GM12878 (cell line): ENCODE data around the gene TFF1. TPM values are rescaled to one million over a fixed set of nuclear protein-coding genes. Genes with fewer than 3 reads are reported as not detected.

ENCODE experiments used
- ATAC-seq: fragments of 200-7000 bp; cut with Tn5 transposase; 3 replicates; pipeline ENCODE4 v1.9.1; 2020; ENCODE audit warnings: mild to moderate bottlenecking, moderate library complexity
- BruUV-seq: library from RNA; stranded (reverse); fragments of 400-500 nt; replicated peaks from 2 replicates; lab custom pipeline; 2021; lab: Mats Ljungman, UMichigan
- CTCF ChIA-PET: fragments of 300-600 bp; sonication (Branson Sonifier 250); formaldehyde crosslinking; extraction: SDS; loops from one replicate; lab custom pipeline; 2021; ENCODE audit warnings: inconsistent platforms; lab: Yijun Ruan, JAX
- POLR2A ChIA-PET: fragments of 350-600 bp; formaldehyde crosslinking; extraction: SDS; loops from one replicate; lab custom pipeline; 2021; ENCODE audit warnings: inconsistent platforms; lab: Charles Lee
- RAD21 ChIA-PET: fragments of 300-600 bp; sonication (Branson Sonifier 250); formaldehyde crosslinking; loops from one replicate; lab custom pipeline; 2023; ENCODE audit warnings: antibody characterized with exemption; ENCODE audit not compliant: unreplicated experiment; lab: Charles Lee
- SMC1A ChIA-PET: fragments of 300-600 bp; sonication (Branson Sonifier 250); formaldehyde crosslinking; loops from one replicate; lab custom pipeline; 2023; ENCODE audit not compliant: unreplicated experiment, uncharacterized antibody; lab: Charles Lee
- DNase-seq: peaks from one replicate; pipeline ENCODE4 v3.0.0-alpha.2; 2011; ENCODE audit warnings: low read depth, low spot score
- FAIRE-seq: peaks from 3 replicates; lab custom pipeline; 2011; peaks lifted over from hg19 to GRCh38; lab: Jason Lieb, UNC
- H2AFZ ChIP-seq: 2 replicates; pipeline ENCODE4 v1.6.0; 2011; ENCODE audit warnings: low read depth, low read length, control low read depth; ENCODE audit not compliant: control insufficient read depth
- H3K27ac ChIP-seq: 2 replicates; pipeline ENCODE4 v1.5.1; 2011; ENCODE audit warnings: control low read depth; ENCODE audit not compliant: control insufficient read depth, insufficient read depth
- H3K27me3 ChIP-seq, 2 experiments: replicated peaks in 1 of 2; 2 replicates each; pipeline versions ENCODE4 v1.6.0 to v1.6.1; 2011; ENCODE audit warnings: low read length in 1 of 2; ENCODE audit not compliant: control insufficient read depth in 2 of 2, insufficient read depth in 2 of 2
- H3K36me3 ChIP-seq, 2 experiments: 2 replicates each; pipeline ENCODE4 v1.5.1; 2011; ENCODE audit warnings: low read length in 1 of 2; ENCODE audit not compliant: control insufficient read depth in 2 of 2, insufficient read depth in 2 of 2
- H3K4me1 ChIP-seq: 2 replicates; pipeline ENCODE4 v1.6.1; 2011; ENCODE audit warnings: mild to moderate bottlenecking, low read length, moderate library complexity, mixed read lengths; ENCODE audit not compliant: control insufficient read depth, insufficient read depth
- H3K4me2 ChIP-seq: 2 replicates; pipeline ENCODE4 v1.6.0; 2011; ENCODE audit warnings: control low read depth; ENCODE audit not compliant: control insufficient read depth, insufficient read depth
- H3K4me3 ChIP-seq: fragments of 200-600 bp; sonication (generic); 2 replicates; pipeline ENCODE4 v1.5.1; 2016
- H3K79me2 ChIP-seq: 2 replicates; pipeline ENCODE4 v1.6.0; 2011; ENCODE audit warnings: low read length; ENCODE audit not compliant: control insufficient read depth, insufficient read depth
- H3K9ac ChIP-seq: 2 replicates; pipeline ENCODE4 v1.8.0; 2011; ENCODE audit warnings: low read length, control low read depth, mixed read lengths; ENCODE audit not compliant: control insufficient read depth, insufficient read depth
- H3K9me3 ChIP-seq: replicated peaks from 3 replicates; pipeline ENCODE4 v1.5.1; 2011; ENCODE audit warnings: mild to moderate bottlenecking, low read length; ENCODE audit not compliant: control insufficient read depth, insufficient read depth
- H4K20me1 ChIP-seq: 2 replicates; pipeline ENCODE4 v1.6.0; 2011; ENCODE audit not compliant: control insufficient read depth, insufficient read depth
- ATF7 ChIP-seq: fragments of 450-650 bp; IDR thresholded peaks from 2 replicates; pipeline ENCODE4 v1.6.1; 2016; ENCODE audit warnings: low read depth, mild to moderate bottlenecking
- CHD1 ChIP-seq: IDR thresholded peaks from 2 replicates; pipeline ENCODE4 v1.6.1; 2012; ENCODE audit warnings: low read depth, low read length, improper control_type of control experiment
- DPF2 ChIP-seq: fragments of 450-650 bp; IDR thresholded peaks from 2 replicates; pipeline ENCODE4 v1.6.1; 2017; ENCODE audit warnings: mild to moderate bottlenecking
- MLLT1 ChIP-seq: fragments of 450-650 bp; IDR thresholded peaks from 2 replicates; pipeline ENCODE4 v1.6.1; 2016; ENCODE audit warnings: mild to moderate bottlenecking
- RELA ChIP-seq: fragments of 450-650 bp; IDR thresholded peaks from 2 replicates; pipeline ENCODE4 v1.8.0; 2014; ENCODE audit warnings: borderline replicate concordance; ENCODE audit not compliant: partially characterized antibody
- RFX5 ChIP-seq: IDR thresholded peaks from 2 replicates; pipeline ENCODE4 v1.6.1; 2011; ENCODE audit warnings: low read depth, low read length, improper control_type of control experiment
- WGBS: methylation state at CpG from one replicate; pipeline ENCODE4 v1.1.6; 2016; ENCODE audit warnings: low lambda C conversion rate; ENCODE audit not compliant: insufficient replicate concordance, insufficient coverage; ENCODE audit errors: missing lambda C conversion rate; 5-methylcytosine and 5-hydroxymethylcytosine counted together
- in situ Hi-C: fragments of 300-500 bp; cut with MboI; formaldehyde crosslinking; loops from 9 replicates; pipeline ENCODE4 v1.14.3; 2018; ENCODE audit warnings: mixed read lengths
- intact Hi-C: fragments of 100-400 bp; cut with micrococcal nuclease; formaldehyde crosslinking; loops from one replicate; pipeline ENCODE4 v1.14.2; 2022; ENCODE audit not compliant: unreplicated experiment
- polyA plus RNA-seq, 11 experiments: library from polyadenylated mRNA; depleted of rRNA in 4 of 11; unstranded in 6 of 11; stranded (reverse) in 5 of 11; fragments of >200 nt; fragmentation: Nextera tagmentation in 4 of 11; fragmentation: Illumina TruSeq in 1 of 11; extraction: Ambion mirVana in 4 of 11; extraction: Trizol in 1 of 11; gene quantifications; 1 replicate in 1 of 11; 2 replicates in 10 of 11; pipeline versions ENCODE4 v1.2.1 to v1.2.3, GENCODE V29; 2011 to 2016; ENCODE audit warnings: inconsistent platforms in 2 of 11, missing spikeins in 2 of 11, low read depth in 1 of 11
- total RNA-seq, 4 experiments: library from RNA; depleted of rRNA in 3 of 4; stranded (reverse); fragments of >200 nt in 3 of 4; fragmentation: Illumina TruSeq in 1 of 4; extraction: Trizol in 1 of 4; gene quantifications; 2 replicates each; pipeline versions ENCODE4 v1.2.1 to v1.2.3, GENCODE V29; 2013 to 2021

The TFF1 gene
- total and polyA plus RNA-seq, 10 of the 15 experiments (the other 5 are each of a cell fraction or from before 2014, with no cell fraction given), result 0.13 TPM; not detected in 9

- no peak overlapping the region for H3K27ac ChIP-seq
- WGBS, result 84% methylated on average over 10 of the region's 10 CpGs
- intact Hi-C loops (no loop called here), in situ Hi-C loops (no loop called here)
- ATAC-seq (no peak), FAIRE-seq (no peak), DNase-seq (no peak)
- H3K9me3 ChIP-seq, result peaks cover 5% of the 10 kb centered on the region; the same call in 1 of the 3 replicates
- ChIA-PET SMC1A (interaction anchor here (1.0 to 1.5 kb wide), 5 partner anchors 9 to 95 kb away, joined by 3 read pairs; no protein-coding TSS in a partner anchor), POLR2A (interaction anchor here (0.6 to 5.4 kb wide), 3 partner anchors 10 to 23 kb away, joined by 3 to 34 read pairs (median 16); no protein-coding TSS in a partner anchor), CTCF (interaction anchor here (0.6 to 3.1 kb wide), 6 partner anchors 9 to 66 kb away, joined by 3 to 8 read pairs (median 3); no protein-coding TSS in a partner anchor), RAD21 (interaction anchor here (0.8 to 3.1 kb wide), 9 partner anchors 9 to 180 kb away, joined by 3 to 11 read pairs (median 3); no protein-coding TSS in a partner anchor)
- no peaks in the 10 kb centered on the region for H3K36me3 ChIP-seq
- no peaks in the 10 kb centered on the region for H4K20me1 ChIP-seq
- H3K9ac ChIP-seq, result no peak overlapping the region
- no peak overlapping the region for H2AFZ ChIP-seq
- H3K79me2 ChIP-seq, result no peaks in the 10 kb centered on the region
- H3K4me3 ChIP-seq, result no peak overlapping the region
- TF ChIP-seq CHD1, result no peak
- TF ChIP-seq ATF7, result no peak
- TF ChIP-seq MLLT1, result no peak
- no peak for TF ChIP-seq RFX5
- no peak for TF ChIP-seq RELA
- TF ChIP-seq DPF2, result no peak
- no TSS peak for BruUV-seq
- H3K4me1 ChIP-seq, result peaks cover 10% of the 10 kb centered on the region; the same call in 1 of the 2 replicates
- no peak overlapping the region for H3K4me2 ChIP-seq
- H3K27me3 ChIP-seq, result no peaks in the 10 kb centered on the region
Observed at GRCh38 chr21:42404539-42404938, 38.2 kb upstream of the TFF1 start.
